Stimulated activated CD8-positive, alpha-beta memory T cell treated with anti-CD3 and anti-CD28 coated beads, Interleukin-15, amount 100 ng/mL, for 4 hours (primary cell): ENCODE data around the gene MTTP.

ENCODE experiments used
- DNase-seq, 2 donors: peaks; one replicate each; pipeline ENCODE4 v3.0.0-alpha.2; 2020; ENCODE audit warnings: low read depth in 2 of 2

Gene MTTP

GRCh38 chr4:99593781-99594641, 19.4 kb downstream of the MTTP start:
- DNase-seq = no peak

GRCh38 chr4:99594818-99595217, 20.2 kb downstream of the MTTP start:
- no peak for DNase-seq

GRCh38 chr4:99606716-99607115, 32.1 kb downstream of the MTTP start:
- DNase-seq = no peak

- no peak for DNase-seq
Observed at GRCh38 chr4:99608417-99608816, 33.8 kb downstream of the MTTP start.

GRCh38 chr4:99610605-99611175, 36.1 kb downstream of the MTTP start:
- DNase-seq = no peak

- no peak for DNase-seq
Observed at GRCh38 chr4:99612281-99612680, 37.7 kb downstream of the MTTP start.

GRCh38 chr4:99612704-99613103, 38.1 kb downstream of the MTTP start:
- DNase-seq = no peak

GRCh38 chr4:99614491-99614890, 39.9 kb downstream of the MTTP start:
- DNase-seq = no peak

- no peak for DNase-seq
Observed at GRCh38 chr4:99615170-99615820, 40.7 kb downstream of the MTTP start.

- no peak for DNase-seq
Observed at GRCh38 chr4:99617374-99617773, 42.8 kb downstream of the MTTP start.

- DNase-seq = no peak
Observed at GRCh38 chr4:99622341-99622740, 47.7 kb downstream of the MTTP start.

- no peak for DNase-seq
Observed at GRCh38 chr4:99624141-99624719, 49.6 kb downstream of the MTTP start.

GRCh38 chr4:99625369-99625768, 50.7 kb downstream of the MTTP start:
- no peak for DNase-seq

GRCh38 chr4:99628040-99628439, 53.4 kb downstream of the MTTP start:
- DNase-seq = no peak

- no peak for DNase-seq
Observed at GRCh38 chr4:99629962-99630554, 55.4 kb downstream of the MTTP start.

- no peak for DNase-seq
Observed at GRCh38 chr4:99630857-99631360, 56.3 kb downstream of the MTTP start.

- DNase-seq = no peak
Observed at GRCh38 chr4:99633772-99634171, 59.1 kb downstream of the MTTP start.

- no peak for DNase-seq
Observed at GRCh38 chr4:99634742-99635360, 60.2 kb downstream of the MTTP start.

GRCh38 chr4:99635601-99636000, 61.0 kb downstream of the MTTP start:
- DNase-seq = no peak

- DNase-seq = no peak
Observed at GRCh38 chr4:99636422-99636821, 61.8 kb downstream of the MTTP start.

- no peak for DNase-seq
Observed at GRCh38 chr4:99637174-99637573, 62.5 kb downstream of the MTTP start.

GRCh38 chr4:99640676-99641075, 66.1 kb downstream of the MTTP start:
- no peak for DNase-seq
